ENCODE data around the gene OIT3.

DNA sequence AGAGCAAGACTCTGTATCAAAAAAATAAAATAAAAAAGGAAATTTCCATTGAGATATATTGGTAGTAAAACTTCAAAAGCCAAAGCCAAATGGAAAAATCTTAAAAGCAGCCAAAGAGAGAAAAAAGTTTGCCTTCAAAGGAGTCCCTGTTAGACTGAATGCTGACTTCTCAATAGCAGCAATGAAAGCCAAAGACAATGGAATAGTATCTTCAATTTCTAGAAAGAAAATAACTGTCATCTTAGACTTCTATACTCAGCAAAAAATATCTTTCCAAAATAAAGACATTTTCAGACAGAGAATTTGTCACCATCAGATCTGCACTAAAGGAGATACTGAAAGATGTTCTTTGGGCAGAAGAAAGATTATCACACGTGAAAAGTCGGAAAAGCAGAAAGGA lies 14.3 kb upstream of the OIT3 start:
- TF ChIP-seq, protein P1, sequence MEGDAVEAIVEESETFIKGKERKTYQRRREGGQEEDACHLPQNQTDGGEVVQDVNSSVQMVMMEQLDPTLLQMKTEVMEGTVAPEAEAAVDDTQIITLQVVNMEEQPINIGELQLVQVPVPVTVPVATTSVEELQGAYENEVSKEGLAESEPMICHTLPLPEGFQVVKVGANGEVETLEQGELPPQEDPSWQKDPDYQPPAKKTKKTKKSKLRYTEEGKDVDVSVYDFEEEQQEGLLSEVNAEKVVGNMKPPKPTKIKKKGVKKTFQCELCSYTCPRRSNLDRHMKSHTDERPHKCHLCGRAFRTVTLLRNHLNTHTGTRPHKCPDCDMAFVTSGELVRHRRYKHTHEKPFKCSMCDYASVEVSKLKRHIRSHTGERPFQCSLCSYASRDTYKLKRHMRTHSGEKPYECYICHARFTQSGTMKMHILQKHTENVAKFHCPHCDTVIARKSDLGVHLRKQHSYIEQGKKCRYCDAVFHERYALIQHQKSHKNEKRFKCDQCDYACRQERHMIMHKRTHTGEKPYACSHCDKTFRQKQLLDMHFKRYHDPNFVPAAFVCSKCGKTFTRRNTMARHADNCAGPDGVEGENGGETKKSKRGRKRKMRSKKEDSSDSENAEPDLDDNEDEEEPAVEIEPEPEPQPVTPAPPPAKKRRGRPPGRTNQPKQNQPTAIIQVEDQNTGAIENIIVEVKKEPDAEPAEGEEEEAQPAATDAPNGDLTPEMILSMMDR (IDR thresholded peaks at IDR 0.05; ENCODE audit: insufficient read depth, low read length, poor library complexity, severe bottlenecking), result no peak
- TF ChIP-seq EZH2phosphoT487 (conservative IDR thresholded peaks at IDR 0.05; ENCODE audit: low read length), result no peak
